ENCODE results near the gene NTMT1. TPM values are rescaled to one million over a fixed set of nuclear protein-coding genes. Genes with fewer than 3 reads are reported as not detected.

Gene NTMT1
- total and polyA plus RNA-seq, 9 of the 15 experiments (the other 6 are each of a cell fraction or from before 2014, with no cell fraction given), result 42.1 to 116 (median 74.7) TPM

DNA sequence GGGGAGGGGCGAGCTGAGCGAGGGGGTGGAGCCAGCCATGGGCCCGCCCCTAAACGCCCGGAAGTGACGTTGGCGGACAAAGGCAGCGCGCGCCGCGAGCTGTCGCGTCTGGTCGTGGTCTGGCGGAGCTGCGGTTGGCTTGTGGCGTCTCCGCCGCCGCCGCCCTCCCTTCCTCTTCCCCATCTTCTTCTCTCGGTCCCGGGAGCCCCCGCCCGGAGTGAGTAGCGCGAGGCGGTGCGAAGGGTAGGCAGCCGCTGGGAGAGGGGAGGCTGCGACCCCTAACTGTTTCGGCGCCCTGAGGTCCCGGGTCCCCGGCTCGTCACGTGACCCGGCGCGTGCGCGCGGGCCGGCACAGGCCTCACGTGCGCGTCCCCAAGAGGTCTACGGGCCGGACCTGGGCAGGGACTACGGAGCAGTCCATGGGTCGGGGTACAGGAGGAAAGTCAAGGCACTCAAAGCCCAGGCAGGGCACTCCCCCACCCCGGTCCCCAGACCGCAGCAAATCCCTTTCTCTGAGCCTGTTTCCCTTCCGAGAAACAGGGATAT is at the start of gene NTMT1 (continued):
- peak; percentile 93 for TF ChIP-seq CXXC5 (CRISPR knock-in tag; IDR thresholded peaks at IDR 0.05)
- TF ChIP-seq, protein P1, sequence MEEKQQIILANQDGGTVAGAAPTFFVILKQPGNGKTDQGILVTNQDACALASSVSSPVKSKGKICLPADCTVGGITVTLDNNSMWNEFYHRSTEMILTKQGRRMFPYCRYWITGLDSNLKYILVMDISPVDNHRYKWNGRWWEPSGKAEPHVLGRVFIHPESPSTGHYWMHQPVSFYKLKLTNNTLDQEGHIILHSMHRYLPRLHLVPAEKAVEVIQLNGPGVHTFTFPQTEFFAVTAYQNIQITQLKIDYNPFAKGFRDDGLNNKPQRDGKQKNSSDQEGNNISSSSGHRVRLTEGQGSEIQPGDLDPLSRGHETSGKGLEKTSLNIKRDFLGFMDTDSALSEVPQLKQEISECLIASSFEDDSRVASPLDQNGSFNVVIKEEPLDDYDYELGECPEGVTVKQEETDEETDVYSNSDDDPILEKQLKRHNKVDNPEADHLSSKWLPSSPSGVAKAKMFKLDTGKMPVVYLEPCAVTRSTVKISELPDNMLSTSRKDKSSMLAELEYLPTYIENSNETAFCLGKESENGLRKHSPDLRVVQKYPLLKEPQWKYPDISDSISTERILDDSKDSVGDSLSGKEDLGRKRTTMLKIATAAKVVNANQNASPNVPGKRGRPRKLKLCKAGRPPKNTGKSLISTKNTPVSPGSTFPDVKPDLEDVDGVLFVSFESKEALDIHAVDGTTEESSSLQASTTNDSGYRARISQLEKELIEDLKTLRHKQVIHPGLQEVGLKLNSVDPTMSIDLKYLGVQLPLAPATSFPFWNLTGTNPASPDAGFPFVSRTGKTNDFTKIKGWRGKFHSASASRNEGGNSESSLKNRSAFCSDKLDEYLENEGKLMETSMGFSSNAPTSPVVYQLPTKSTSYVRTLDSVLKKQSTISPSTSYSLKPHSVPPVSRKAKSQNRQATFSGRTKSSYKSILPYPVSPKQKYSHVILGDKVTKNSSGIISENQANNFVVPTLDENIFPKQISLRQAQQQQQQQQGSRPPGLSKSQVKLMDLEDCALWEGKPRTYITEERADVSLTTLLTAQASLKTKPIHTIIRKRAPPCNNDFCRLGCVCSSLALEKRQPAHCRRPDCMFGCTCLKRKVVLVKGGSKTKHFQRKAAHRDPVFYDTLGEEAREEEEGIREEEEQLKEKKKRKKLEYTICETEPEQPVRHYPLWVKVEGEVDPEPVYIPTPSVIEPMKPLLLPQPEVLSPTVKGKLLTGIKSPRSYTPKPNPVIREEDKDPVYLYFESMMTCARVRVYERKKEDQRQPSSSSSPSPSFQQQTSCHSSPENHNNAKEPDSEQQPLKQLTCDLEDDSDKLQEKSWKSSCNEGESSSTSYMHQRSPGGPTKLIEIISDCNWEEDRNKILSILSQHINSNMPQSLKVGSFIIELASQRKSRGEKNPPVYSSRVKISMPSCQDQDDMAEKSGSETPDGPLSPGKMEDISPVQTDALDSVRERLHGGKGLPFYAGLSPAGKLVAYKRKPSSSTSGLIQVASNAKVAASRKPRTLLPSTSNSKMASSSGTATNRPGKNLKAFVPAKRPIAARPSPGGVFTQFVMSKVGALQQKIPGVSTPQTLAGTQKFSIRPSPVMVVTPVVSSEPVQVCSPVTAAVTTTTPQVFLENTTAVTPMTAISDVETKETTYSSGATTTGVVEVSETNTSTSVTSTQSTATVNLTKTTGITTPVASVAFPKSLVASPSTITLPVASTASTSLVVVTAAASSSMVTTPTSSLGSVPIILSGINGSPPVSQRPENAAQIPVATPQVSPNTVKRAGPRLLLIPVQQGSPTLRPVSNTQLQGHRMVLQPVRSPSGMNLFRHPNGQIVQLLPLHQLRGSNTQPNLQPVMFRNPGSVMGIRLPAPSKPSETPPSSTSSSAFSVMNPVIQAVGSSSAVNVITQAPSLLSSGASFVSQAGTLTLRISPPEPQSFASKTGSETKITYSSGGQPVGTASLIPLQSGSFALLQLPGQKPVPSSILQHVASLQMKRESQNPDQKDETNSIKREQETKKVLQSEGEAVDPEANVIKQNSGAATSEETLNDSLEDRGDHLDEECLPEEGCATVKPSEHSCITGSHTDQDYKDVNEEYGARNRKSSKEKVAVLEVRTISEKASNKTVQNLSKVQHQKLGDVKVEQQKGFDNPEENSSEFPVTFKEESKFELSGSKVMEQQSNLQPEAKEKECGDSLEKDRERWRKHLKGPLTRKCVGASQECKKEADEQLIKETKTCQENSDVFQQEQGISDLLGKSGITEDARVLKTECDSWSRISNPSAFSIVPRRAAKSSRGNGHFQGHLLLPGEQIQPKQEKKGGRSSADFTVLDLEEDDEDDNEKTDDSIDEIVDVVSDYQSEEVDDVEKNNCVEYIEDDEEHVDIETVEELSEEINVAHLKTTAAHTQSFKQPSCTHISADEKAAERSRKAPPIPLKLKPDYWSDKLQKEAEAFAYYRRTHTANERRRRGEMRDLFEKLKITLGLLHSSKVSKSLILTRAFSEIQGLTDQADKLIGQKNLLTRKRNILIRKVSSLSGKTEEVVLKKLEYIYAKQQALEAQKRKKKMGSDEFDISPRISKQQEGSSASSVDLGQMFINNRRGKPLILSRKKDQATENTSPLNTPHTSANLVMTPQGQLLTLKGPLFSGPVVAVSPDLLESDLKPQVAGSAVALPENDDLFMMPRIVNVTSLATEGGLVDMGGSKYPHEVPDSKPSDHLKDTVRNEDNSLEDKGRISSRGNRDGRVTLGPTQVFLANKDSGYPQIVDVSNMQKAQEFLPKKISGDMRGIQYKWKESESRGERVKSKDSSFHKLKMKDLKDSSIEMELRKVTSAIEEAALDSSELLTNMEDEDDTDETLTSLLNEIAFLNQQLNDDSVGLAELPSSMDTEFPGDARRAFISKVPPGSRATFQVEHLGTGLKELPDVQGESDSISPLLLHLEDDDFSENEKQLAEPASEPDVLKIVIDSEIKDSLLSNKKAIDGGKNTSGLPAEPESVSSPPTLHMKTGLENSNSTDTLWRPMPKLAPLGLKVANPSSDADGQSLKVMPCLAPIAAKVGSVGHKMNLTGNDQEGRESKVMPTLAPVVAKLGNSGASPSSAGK (IDR thresholded peaks at IDR 0.05), result peak; percentile 79
- TF ChIP-seq, protein P2, sequence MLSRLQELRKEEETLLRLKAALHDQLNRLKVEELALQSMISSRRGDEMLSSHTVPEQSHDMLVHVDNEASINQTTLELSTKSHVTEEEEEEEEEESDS (CRISPR knock-in tag; IDR thresholded peaks at IDR 0.05), result no peak
- TF ChIP-seq TRIM24 (IDR thresholded peaks at IDR 0.05), result no peak
- peak; percentile 64; the same call in 1 of the 2 replicates for TF ChIP-seq NR1H2 (CRISPR knock-in tag; IDR thresholded peaks at IDR 0.05)
- TF ChIP-seq HOMEZ (CRISPR knock-in tag; IDR thresholded peaks at IDR 0.05), result no peak
- TF ChIP-seq BCL6 (CRISPR knock-in tag; IDR thresholded peaks at IDR 0.05), result no peak
- peak; percentile 44 for TF ChIP-seq CCNT2 (IDR thresholded peaks at IDR 0.05; ENCODE audit: borderline replicate concordance, extremely low read depth, insufficient read length, low read depth, low read length)
- no peak for TF ChIP-seq FOXJ2 (tag; IDR thresholded peaks at IDR 0.05)
- no peak for TF ChIP-seq PTRF (tag; IDR thresholded peaks at IDR 0.05)
- TF ChIP-seq, protein P3, sequence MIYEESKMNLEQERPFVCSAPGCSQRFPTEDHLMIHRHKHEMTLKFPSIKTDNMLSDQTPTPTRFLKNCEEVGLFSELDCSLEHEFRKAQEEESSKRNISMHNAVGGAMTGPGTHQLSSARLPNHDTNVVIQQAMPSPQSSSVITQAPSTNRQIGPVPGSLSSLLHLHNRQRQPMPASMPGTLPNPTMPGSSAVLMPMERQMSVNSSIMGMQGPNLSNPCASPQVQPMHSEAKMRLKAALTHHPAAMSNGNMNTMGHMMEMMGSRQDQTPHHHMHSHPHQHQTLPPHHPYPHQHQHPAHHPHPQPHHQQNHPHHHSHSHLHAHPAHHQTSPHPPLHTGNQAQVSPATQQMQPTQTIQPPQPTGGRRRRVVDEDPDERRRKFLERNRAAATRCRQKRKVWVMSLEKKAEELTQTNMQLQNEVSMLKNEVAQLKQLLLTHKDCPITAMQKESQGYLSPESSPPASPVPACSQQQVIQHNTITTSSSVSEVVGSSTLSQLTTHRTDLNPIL (CRISPR knock-in tag; IDR thresholded peaks at IDR 0.05), result no peak
- TF ChIP-seq NR3C1 (CRISPR knock-in tag; IDR thresholded peaks at IDR 0.05), result no peak
- TF ChIP-seq ILK (tag; IDR thresholded peaks at IDR 0.05; ENCODE audit: borderline replicate concordance, low read depth), result no peak
- no peak for TF ChIP-seq CEBPB (tag; IDR thresholded peaks at IDR 0.05)

All from K562 (cell line).